HCT116 (cell line): Measurements from ENCODE around the gene WTAP. TPM values are rescaled to one million over a fixed set of nuclear protein-coding genes. Genes with fewer than 3 reads are reported as not detected.
A peak's percentile ranks its signal among the peaks of the same experiment; 100 is the strongest.

Source experiments
- ATAC-seq: fragments of 200-7000 bp; cut with Tn5 transposase; 2 replicates; pipeline ENCODE4 v1.9.1; 2020; ENCODE audit warnings: mild to moderate bottlenecking, moderate library complexity
- Bru-seq: library from RNA; stranded (reverse); fragments of 400-500 nt; gene quantifications from one replicate; lab custom pipeline; 2021; lab: Mats Ljungman, UMichigan
- BruChase-seq, 2 experiments: library from RNA; stranded (reverse); fragments of 400-500 nt; gene quantifications; one replicate each; lab custom pipeline; 2021; lab: Mats Ljungman, UMichigan
- BruUV-seq: library from RNA; stranded (reverse); fragments of 400-500 nt; replicated peaks from 2 replicates; lab custom pipeline; 2021; lab: Mats Ljungman, UMichigan
- CTCF ChIA-PET: fragments of 300-600 bp; sonication (Branson Sonifier 250); formaldehyde crosslinking; loops from one replicate; lab custom pipeline; 2021; ENCODE audit warnings: antibody characterized with exemption; lab: Charles Lee
- POLR2A ChIA-PET: fragments of 300-600, 350-600 bp; sonication (Branson Sonifier 250); formaldehyde crosslinking; loops from one replicate; lab custom pipeline; 2021; ENCODE audit warnings: antibody characterized with exemption; lab: Charles Lee
- RAD21 ChIA-PET, 2 experiments: fragments of 300-600 bp; sonication (Branson Sonifier 250); formaldehyde crosslinking; loops; one replicate each; lab custom pipeline; 2023; ENCODE audit warnings: low total read pairs in 2 of 2; ENCODE audit not compliant: uncharacterized antibody in 2 of 2, unreplicated experiment in 2 of 2, low non-redundant PET in 1 of 2; lab: Charles Lee
- DNase-seq: peaks from one replicate; pipeline ENCODE4 v3.0.0-alpha.2; 2010; ENCODE audit warnings: low read depth, low spot score
- H2AFZ ChIP-seq: fragments of 200-600 bp; shearing (Covaris generic), sonication (generic); 2 replicates; pipeline ENCODE4 v1.6.1; 2017; ENCODE audit warnings: low read depth, mixed run types, mixed read lengths, antibody characterized with exemption, low read length; ENCODE audit not compliant: poor library complexity, severe bottlenecking
- H3K27ac ChIP-seq: 2 replicates; pipeline ENCODE4 v1.5.1; 2012; ENCODE audit warnings: low read depth, low read length
- H3K27me3 ChIP-seq: fragments of 200-600 bp; sonication (generic); 2 replicates; pipeline ENCODE4 v1.6.1; 2016; ENCODE audit warnings: mixed run types, low read length, mixed read lengths; ENCODE audit not compliant: insufficient read depth
- H3K36me3 ChIP-seq, 2 experiments: fragments of 200-500 bp in 1 of 2; fragments of 200-600 bp in 1 of 2; sonication (Bioruptor generic) in 1 of 2; sonication (generic) in 1 of 2; 2 replicates each; pipeline versions ENCODE4 v1.5.1 to v1.6.1; 2014 to 2016; ENCODE audit warnings: low read length in 2 of 2, inconsistent platforms in 1 of 2, mixed read lengths in 1 of 2, mixed run types in 1 of 2; ENCODE audit not compliant: insufficient read depth in 2 of 2, control insufficient read depth in 1 of 2
- H3K4me1 ChIP-seq, 2 experiments: fragments of 200-600 bp in 1 of 2; sonication (generic) in 1 of 2; 2 replicates each; pipeline versions ENCODE4 v1.5.1 to v1.6.1; 2012 to 2017; ENCODE audit warnings: low read length in 2 of 2, inconsistent platforms in 1 of 2, mild to moderate bottlenecking in 1 of 2, mixed read lengths in 1 of 2, mixed run types in 1 of 2, moderate library complexity in 1 of 2; ENCODE audit not compliant: insufficient read depth in 2 of 2, control insufficient read depth in 1 of 2
- H3K4me2 ChIP-seq: fragments of 200-600 bp; sonication (generic); 2 replicates; pipeline ENCODE4 v1.6.1; 2017; ENCODE audit warnings: mixed run types, low read length, mixed read lengths
- H3K4me3 ChIP-seq, 2 experiments: fragments of 200-600 bp in 1 of 2; sonication (generic) in 1 of 2; replicated peaks in 1 of 2; 2 replicates each; pipeline ENCODE4 v1.5.1; 2011 to 2016; ENCODE audit warnings: low read length in 2 of 2, control low read depth in 1 of 2, low read depth in 1 of 2, mild to moderate bottlenecking in 1 of 2, mixed read lengths in 1 of 2, mixed run types in 1 of 2
- H3K79me2 ChIP-seq: fragments of 200-600 bp; sonication (generic); 2 replicates; pipeline ENCODE4 v1.6.1; 2017; ENCODE audit warnings: mild to moderate bottlenecking, mixed run types, low read length, moderate library complexity, mixed read lengths; ENCODE audit not compliant: insufficient read depth
- H3K9ac ChIP-seq: fragments of 200-600 bp; sonication (generic); 2 replicates; pipeline ENCODE4 v1.6.1; 2016; ENCODE audit warnings: low read length, mixed read lengths
- H3K9me2 ChIP-seq: fragments of 200-600 bp; sonication (generic), shearing (Covaris generic); 2 replicates; pipeline ENCODE4 v1.6.1; 2017; ENCODE audit warnings: mixed run types, mild to moderate bottlenecking, moderate library complexity; ENCODE audit not compliant: insufficient read depth
- H3K9me3 ChIP-seq, 2 experiments: fragments of 200-500 bp in 1 of 2; fragments of 200-600 bp in 1 of 2; sonication (Bioruptor generic) in 1 of 2; sonication (generic) in 1 of 2; 2 replicates each; pipeline ENCODE4 v1.6.1; 2014 to 2017; ENCODE audit warnings: low read length in 2 of 2, mixed read lengths in 2 of 2, inconsistent platforms in 1 of 2, low read depth in 1 of 2, mild to moderate bottlenecking in 1 of 2, mixed run types in 1 of 2, moderate library complexity in 1 of 2; ENCODE audit not compliant: control insufficient read depth in 1 of 2, insufficient read depth in 1 of 2
- H4K20me1 ChIP-seq: fragments of 200-600 bp; sonication (generic), shearing (Covaris generic); 2 replicates; pipeline ENCODE4 v1.6.1; 2017; ENCODE audit warnings: mixed run types, mild to moderate bottlenecking, moderate library complexity; ENCODE audit not compliant: insufficient read depth
- CBX3 ChIP-seq: IDR thresholded peaks from 2 replicates; pipeline ENCODE4 v1.6.1; 2012; ENCODE audit warnings: low read depth
- CEBPB ChIP-seq: IDR thresholded peaks from 2 replicates; pipeline ENCODE4 v1.6.1; 2012; ENCODE audit warnings: low read depth
- EGR1 ChIP-seq: IDR thresholded peaks from 2 replicates; pipeline ENCODE4 v1.6.1; 2012; ENCODE audit warnings: low read depth
- ELF1 ChIP-seq: IDR thresholded peaks from 2 replicates; pipeline ENCODE4 v1.6.1; 2012; ENCODE audit warnings: low read depth, borderline replicate concordance
- EZH2 ChIP-seq: fragments of 200-600 bp; sonication (generic); IDR thresholded peaks from 2 replicates; pipeline ENCODE4 v1.6.1; 2017; ENCODE audit warnings: antibody characterized with exemption, mixed run types
- FOSL1 ChIP-seq: IDR thresholded peaks from 2 replicates; pipeline ENCODE4 v1.6.1; 2012; ENCODE audit warnings: low read depth
- JUND ChIP-seq: IDR thresholded peaks from 2 replicates; pipeline ENCODE4 v1.6.1; 2012
- MAX ChIP-seq: IDR thresholded peaks from 2 replicates; pipeline ENCODE4 v1.6.1; 2012
- POLR2A ChIP-seq: IDR thresholded peaks from 2 replicates; pipeline ENCODE4 v1.7.0; 2011; ENCODE audit warnings: borderline replicate concordance; ENCODE audit not compliant: insufficient read depth, insufficient read length; ENCODE audit errors: extremely low read depth
- POLR2AphosphoS5 ChIP-seq: IDR thresholded peaks from 2 replicates; pipeline ENCODE4 v1.6.1; 2011; ENCODE audit warnings: mild to moderate bottlenecking, low read depth, low read length, moderate library complexity
- RAD21 ChIP-seq: IDR thresholded peaks from 2 replicates; pipeline ENCODE4 v1.6.1; 2012; ENCODE audit warnings: low read depth, mild to moderate bottlenecking
- SIN3A ChIP-seq: IDR thresholded peaks from 2 replicates; pipeline ENCODE4 v1.6.1; 2012; ENCODE audit warnings: low read depth
- SP1 ChIP-seq: IDR thresholded peaks from 2 replicates; pipeline ENCODE4 v1.6.1; 2012; ENCODE audit warnings: low read depth
- SRF ChIP-seq: IDR thresholded peaks from 2 replicates; pipeline ENCODE4 v1.6.1; 2012; ENCODE audit warnings: low read depth
- TCF7L2 ChIP-seq: IDR thresholded peaks from 2 replicates; pipeline ENCODE4 v1.7.0; 2011; ENCODE audit warnings: borderline replicate concordance, inconsistent platforms; ENCODE audit not compliant: insufficient read depth, insufficient read length; ENCODE audit errors: extremely low read depth
- YY1 ChIP-seq: IDR thresholded peaks from 2 replicates; pipeline ENCODE4 v1.6.1; 2011; ENCODE audit warnings: low read length, low read depth, moderate library complexity, mild to moderate bottlenecking; ENCODE audit not compliant: insufficient replicate concordance; ENCODE audit errors: extremely low read depth
- ZBTB33 ChIP-seq: IDR thresholded peaks from 2 replicates; pipeline ENCODE4 v1.6.1; 2011; ENCODE audit warnings: mild to moderate bottlenecking, low read length, moderate library complexity; ENCODE audit not compliant: insufficient replicate concordance; ENCODE audit errors: extremely low read depth
- ZNF274 ChIP-seq: fragments of 200-500 bp; sonication (Bioruptor generic); IDR thresholded peaks from 2 replicates; pipeline ENCODE4 v1.6.1; 2014; ENCODE audit warnings: mild to moderate bottlenecking, low read depth, low read length, inconsistent platforms
- intact Hi-C: fragments of 100-400 bp; cut with micrococcal nuclease; formaldehyde crosslinking; loops from 2 replicates; pipeline ENCODE4 v1.10.0; 2022
- long read RNA-seq: library from polyadenylated mRNA; unstranded; transcript quantifications from one replicate; pipeline ENCODE4 v2.0.0, GENCODE V29; 2021; ENCODE audit not compliant: unreplicated experiment
- polyA plus RNA-seq: library from polyadenylated mRNA; unstranded; fragments of >200 nt; gene quantifications from 2 replicates; pipeline ENCODE4 v1.2.1, GENCODE V29; 2012; ENCODE audit warnings: missing spikeins
- total RNA-seq: library from RNA; stranded (reverse); gene quantifications from one replicate; pipeline ENCODE4 v1.2.1, GENCODE V29; 2021; ENCODE audit not compliant: unreplicated experiment
- TF ChIP-seq, protein P1 (sequence below): IDR thresholded peaks from 2 replicates; pipeline ENCODE4 v1.6.1; 2012; ENCODE audit warnings: low read depth

Gene WTAP
- total RNA-seq: 88.6 TPM
- polyA plus RNA-seq: 37.7 and 51.9 TPM in 2 replicates
- percentile 98 among the genes with signal in this experiment for Bru-seq, nascent RNA
- percentile 90 among the genes with signal in this experiment for BruChase-seq, experiment 1, labeled RNA remaining after a 6-hour chase
- percentile 96 among the genes with signal in this experiment for BruChase-seq, experiment 2, labeled RNA remaining after a 2-hour chase
- long read RNA-seq, transcript WTAP-207 (7 exons, 1,430 nt): minor isoform, 5 of 141 reads
- long read RNA-seq, transcript WTAP-202 (8 exons, 3,656 nt): minor isoform, 17 of 141 reads
- long read RNA-seq, transcript WTAP-206 (8 exons, 2,109 nt): major isoform, 42 of 141 reads
- long read RNA-seq, transcript WTAP-201 (6 exons, 1,622 nt): minor isoform, 30 of 141 reads
- long read RNA-seq, partial matches to known transcripts: 29 of 141 reads
- long read RNA-seq, other reads (novel, unspliced or antisense): 14 of 141 reads

GRCh38 chr6:159726918-159727716 lies at the start of gene WTAP:
Gene WTAP (plus strand): TSS chr6:159727506. CDS start chr6:159736266, 8,760 bp downstream.
- peaks cover 93% of the 10 kb centered on the region for H3K79me2 ChIP-seq
- peaks cover 0 to 14% of the 10 kb centered on the region in 2 experiments; a peak in 2 of 4 replicates for H3K36me3 ChIP-seq
- H2AFZ ChIP-seq: no peak within 1 kb of the TSS
- DNase-seq (peak; percentile 94), ATAC-seq (peak; percentile 87)
- peak within 1 kb of the TSS; percentile 98 for H3K27ac ChIP-seq
- intact Hi-C loops: loop anchor here (1.0 to 10.0 kb wide), 2 partner anchors 62 to 728 kb away; partner anchors contain the start of gene TCP1
- peak within 1 kb of the TSS; percentile 81 to 89 for H3K4me3 ChIP-seq
- no peaks in the 10 kb centered on the region for H3K9me2 ChIP-seq
- H4K20me1 ChIP-seq: peaks cover 19% of the 10 kb centered on the region; the same call in 1 of the 2 replicates
- H3K4me2 ChIP-seq: peak within 1 kb of the TSS; percentile 79
- peaks cover 8 to 31% of the 10 kb centered on the region in 2 experiments; a peak in 3 of 4 replicates for H3K4me1 ChIP-seq
- ChIA-PET CTCF (interaction anchor here (0.9 kb wide), 1 partner anchor 136 kb away, joined by 3 read pairs; no protein-coding TSS in a partner anchor), RAD21 (no interaction called here), POLR2A (interaction anchor here (0.6 to 2.8 kb wide), 11 partner anchors 9 to 727 kb away, joined by 3 to 20 read pairs (median 4); partner anchors contain the start of genes ACAT2, RSPH3, SOD2 and TCP1)
- peak within 1 kb of the TSS; percentile 89 for H3K9ac ChIP-seq
- no peaks in the 10 kb centered on the region for H3K9me3 ChIP-seq
- H3K27me3 ChIP-seq: no peaks in the 10 kb centered on the region
- BruUV-seq: no TSS peak
- TF ChIP-seq ZBTB33: no peak
- no peak for TF ChIP-seq CEBPB
- TF ChIP-seq YY1: peak; percentile 92
- no peak for TF ChIP-seq ZNF274
- TF ChIP-seq RAD21: no peak
- TF ChIP-seq SP1: peak; percentile 97
- TF ChIP-seq SIN3A: peak; percentile 98
- TF ChIP-seq, protein P1, sequence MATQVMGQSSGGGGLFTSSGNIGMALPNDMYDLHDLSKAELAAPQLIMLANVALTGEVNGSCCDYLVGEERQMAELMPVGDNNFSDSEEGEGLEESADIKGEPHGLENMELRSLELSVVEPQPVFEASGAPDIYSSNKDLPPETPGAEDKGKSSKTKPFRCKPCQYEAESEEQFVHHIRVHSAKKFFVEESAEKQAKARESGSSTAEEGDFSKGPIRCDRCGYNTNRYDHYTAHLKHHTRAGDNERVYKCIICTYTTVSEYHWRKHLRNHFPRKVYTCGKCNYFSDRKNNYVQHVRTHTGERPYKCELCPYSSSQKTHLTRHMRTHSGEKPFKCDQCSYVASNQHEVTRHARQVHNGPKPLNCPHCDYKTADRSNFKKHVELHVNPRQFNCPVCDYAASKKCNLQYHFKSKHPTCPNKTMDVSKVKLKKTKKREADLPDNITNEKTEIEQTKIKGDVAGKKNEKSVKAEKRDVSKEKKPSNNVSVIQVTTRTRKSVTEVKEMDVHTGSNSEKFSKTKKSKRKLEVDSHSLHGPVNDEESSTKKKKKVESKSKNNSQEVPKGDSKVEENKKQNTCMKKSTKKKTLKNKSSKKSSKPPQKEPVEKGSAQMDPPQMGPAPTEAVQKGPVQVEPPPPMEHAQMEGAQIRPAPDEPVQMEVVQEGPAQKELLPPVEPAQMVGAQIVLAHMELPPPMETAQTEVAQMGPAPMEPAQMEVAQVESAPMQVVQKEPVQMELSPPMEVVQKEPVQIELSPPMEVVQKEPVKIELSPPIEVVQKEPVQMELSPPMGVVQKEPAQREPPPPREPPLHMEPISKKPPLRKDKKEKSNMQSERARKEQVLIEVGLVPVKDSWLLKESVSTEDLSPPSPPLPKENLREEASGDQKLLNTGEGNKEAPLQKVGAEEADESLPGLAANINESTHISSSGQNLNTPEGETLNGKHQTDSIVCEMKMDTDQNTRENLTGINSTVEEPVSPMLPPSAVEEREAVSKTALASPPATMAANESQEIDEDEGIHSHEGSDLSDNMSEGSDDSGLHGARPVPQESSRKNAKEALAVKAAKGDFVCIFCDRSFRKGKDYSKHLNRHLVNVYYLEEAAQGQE: no peak
- TF ChIP-seq POLR2AphosphoS5: peak; percentile 95
- TF ChIP-seq CBX3: peak; percentile 99
- no peak for TF ChIP-seq EZH2
- peak; percentile 86 for TF ChIP-seq EGR1
- peak; percentile 64; the same call in 1 of the 2 replicates for TF ChIP-seq JUND
- TF ChIP-seq TCF7L2: peak; percentile 65
- peak; percentile 99 for TF ChIP-seq MAX
- no peak for TF ChIP-seq FOSL1
- peak; percentile 63; the same call in 1 of the 2 replicates for TF ChIP-seq ELF1
- no peak; the same call in 1 of the 2 replicates for TF ChIP-seq SRF
- peak; percentile 87 for TF ChIP-seq POLR2A
